Measurements from ENCODE around the gene SH3GL3.

Gene SH3GL3

GRCh38 chr15:83571820-83572707 is 124.9 kb downstream of the SH3GL3 start:
- DNase-seq = no peak

GRCh38 chr15:83574345-83574744 is 127.2 kb downstream of the SH3GL3 start:
- DNase-seq = no peak

- DNase-seq = no peak
These were observed 131.6 kb downstream of the SH3GL3 start for GRCh38 chr15:83578691-83579090.

DNA sequence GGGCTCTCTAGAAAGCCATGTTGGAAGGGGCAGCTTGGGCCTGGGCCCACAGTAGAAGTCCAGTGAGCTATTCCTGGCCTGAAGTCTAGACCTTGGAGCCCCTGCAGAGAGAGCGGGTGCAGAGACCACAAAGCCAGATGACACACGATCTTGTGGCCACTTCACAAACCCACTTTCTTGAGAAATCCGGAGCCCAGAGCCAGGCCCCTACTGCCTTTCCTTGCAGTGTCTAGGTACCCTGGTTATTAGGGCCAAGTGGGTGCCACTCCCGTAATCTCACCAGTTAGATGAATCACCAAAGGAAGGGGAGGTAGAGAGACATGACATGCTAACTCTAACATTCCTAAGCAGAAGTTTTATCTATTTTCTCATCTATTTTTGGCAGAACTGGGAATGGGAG is 134.2 kb downstream of the SH3GL3 start:
- no peak for DNase-seq

- no peak for DNase-seq
These were observed 135.2 kb downstream of the SH3GL3 start for GRCh38 chr15:83582381-83582780.

DNA sequence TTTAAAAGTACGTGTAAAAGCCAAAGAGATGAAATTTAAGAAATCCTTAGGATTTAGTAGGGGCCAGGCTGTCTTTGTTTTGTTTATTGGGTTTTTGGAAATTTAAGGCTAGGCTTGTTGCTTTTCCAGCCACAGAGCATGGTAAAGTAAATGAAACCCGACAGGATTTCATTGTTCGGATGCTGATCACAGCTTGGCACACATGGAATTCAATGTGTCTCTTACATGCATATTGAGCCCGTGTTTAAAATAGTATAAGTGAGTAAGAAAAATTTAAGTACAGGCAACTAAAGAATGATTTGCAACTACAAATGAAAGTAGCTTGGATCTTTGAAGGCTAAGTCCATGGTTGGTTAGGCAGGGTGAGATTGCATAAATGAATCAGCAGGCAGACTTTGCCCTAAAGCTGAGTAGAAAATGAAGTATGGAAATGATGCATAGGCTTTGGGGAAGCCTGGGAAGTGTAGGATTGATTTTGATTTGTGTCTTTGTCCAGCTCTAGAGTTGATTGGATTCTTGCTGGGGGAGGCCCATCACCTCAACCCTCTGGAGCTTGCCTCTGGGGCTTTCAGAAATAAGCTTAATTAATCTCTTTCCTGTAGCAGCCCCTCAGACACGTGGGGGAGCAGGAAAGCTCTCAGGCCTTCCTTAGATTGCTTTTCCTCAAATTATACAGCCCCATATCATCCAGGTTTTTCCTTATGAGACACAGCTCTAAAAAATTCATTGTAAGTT is 138.6 kb downstream of the SH3GL3 start:
- no peak for DNase-seq

DNA sequence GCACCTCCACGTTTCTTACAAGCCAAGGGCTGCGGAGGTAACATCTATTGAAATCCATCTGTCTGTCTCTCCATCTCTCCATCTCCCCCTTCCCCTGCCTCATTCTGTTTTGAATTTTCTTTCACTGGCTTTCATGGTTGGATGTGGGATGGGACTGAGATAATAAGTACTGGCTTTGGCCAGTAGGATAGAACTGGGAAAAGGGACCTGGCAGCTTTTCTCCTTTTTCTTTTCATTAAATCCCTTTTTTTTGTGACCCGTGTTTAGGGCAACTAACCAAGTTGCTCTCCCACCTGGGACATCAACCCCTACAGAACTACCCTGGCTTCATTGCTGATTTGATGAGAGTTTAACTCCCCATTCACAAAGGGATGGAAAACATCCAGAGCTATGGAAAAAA is 139.9 kb downstream of the SH3GL3 start:
- DNase-seq = no peak

DNA sequence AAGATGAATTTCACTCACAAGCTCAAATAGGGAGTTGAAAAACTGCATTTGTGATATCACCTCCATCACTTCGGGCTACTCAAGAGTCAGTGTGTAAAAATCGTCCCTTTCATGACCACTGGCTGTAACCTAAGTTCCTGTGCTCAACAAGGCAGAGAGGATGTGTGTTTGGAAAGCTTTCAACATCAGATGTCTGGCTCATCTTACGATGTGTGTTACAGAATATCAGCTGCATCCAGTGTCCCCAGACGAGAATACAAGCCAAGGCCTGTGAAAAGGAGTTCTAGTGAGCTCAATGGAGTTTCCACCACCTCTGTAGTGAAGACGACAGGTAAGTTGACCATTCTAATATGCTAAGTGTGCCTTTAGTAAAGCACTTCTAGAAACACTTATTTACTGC is 141.3 kb downstream of the SH3GL3 start:
- DNase-seq = no peak

- DNase-seq = no peak
These were observed 145.4 kb downstream of the SH3GL3 start for GRCh38 chr15:83592370-83593040.

DNA sequence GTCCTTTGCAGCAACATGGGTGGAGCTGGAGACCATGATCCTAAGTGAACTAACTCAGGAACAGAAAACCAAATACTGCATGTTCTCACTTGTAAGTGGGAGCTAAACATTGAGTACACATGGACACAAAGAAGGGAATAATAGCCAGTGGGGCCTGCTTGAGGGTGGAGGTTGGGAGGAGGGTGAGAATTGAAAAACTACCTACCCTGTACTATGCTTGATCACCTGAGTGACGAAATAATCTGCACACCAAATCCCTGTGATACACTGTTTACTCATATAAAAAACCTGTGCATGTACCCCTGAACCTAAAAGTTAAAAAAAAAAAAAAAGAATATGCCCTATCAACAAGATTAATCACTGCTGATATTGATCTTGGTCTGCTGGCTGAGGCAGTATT is 148.1 kb downstream of the SH3GL3 start:
- DNase-seq = no peak

DNA sequence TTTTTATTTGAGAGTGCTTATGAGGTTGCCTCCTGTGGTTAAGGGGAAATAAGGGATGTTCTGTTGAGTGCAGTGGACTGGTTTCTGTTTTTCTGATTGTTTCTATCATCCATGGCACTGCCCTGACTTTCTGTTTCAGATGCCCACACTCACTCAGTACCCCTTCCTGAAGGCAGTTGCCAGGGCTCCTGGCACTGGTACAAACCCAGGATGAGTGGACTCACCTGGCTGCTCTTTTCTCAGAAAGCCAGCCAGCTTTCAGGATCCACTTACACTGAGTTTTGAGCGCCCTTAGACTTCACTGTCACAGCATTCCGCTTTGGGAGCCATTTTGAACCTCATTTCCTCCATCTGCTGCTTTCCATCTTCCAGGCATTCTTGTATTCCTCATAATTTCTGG is 150.9 kb downstream of the SH3GL3 start:
- DNase-seq = no peak

DNA sequence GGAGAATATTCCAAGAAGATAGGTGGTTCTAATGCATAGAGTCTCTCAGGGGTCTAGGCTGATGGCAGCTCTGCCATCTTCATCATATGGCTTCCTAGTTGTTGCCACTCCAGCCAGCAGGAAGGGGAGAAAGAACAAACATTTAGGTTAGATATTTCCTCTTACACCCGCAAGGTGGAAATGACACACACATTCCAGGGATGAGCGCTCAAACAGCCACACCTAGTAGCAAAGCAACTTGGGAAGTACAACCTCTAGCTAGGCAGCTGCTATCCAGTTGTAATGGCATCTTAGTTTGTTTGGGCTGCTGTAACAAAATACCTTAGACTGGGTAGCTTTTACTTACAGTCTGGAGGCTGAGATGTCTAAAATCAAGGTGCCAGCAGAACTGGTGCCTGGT is 154.9 kb downstream of the SH3GL3 start:
- DNase-seq = no peak

DNA sequence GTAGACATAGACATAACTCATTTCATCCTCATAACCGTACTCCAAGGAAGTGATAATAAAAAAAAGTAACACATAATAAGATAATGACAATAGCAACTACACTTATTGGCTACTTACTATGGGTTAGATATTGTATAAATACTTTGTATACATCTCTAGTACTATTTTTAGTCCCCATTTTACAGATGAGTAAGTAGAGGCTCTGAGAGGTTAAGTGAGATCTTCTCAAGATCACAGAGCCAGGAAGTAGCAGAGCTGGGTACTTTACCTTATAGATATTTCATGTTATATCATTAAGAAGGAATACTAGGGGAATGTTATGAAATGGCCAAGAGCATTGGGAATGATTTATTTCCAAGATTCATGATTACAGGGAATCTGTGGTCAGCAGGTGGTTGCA is 157.4 kb downstream of the SH3GL3 start:
- no peak for DNase-seq

DNA sequence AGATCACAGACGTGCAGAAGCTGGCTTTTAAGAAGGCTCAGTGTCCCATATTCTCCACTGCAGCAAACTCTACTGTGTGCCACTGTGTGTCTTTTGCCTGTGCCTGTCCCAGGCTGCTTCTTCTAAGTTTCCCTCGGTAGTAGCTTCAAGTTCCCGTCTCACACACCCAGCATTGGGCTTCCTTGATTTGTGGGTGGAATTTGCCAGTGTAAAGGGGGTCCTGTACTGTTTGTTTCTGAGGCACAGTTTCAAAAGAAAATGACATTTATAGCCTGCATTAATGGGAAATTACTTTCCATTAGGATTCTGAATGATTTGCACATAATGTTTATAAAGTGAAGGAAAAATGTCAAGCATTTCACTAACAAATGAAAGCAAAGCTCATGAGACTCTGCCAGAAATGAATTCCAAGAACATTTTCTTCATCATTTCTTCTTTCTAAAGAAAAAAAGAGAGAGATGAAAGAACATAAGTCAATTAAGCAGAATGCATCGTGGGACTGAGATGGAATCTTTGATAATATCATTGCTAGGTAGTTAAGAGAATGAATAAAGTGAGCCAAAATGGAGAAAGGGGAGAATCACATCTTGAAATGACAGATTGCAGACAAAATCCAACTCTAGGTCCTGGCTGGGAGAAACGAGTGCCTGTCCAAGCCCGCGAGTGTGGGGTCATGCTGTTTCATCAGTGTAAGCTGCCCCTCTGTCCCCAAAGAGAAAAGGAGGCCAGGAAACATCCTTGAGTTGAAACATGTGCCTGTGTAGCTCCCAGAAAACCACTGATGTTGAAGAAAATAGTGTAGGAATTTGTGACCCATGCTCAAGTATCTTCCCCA is 158.2 kb downstream of the SH3GL3 start:
- DNase-seq = no peak

DNA sequence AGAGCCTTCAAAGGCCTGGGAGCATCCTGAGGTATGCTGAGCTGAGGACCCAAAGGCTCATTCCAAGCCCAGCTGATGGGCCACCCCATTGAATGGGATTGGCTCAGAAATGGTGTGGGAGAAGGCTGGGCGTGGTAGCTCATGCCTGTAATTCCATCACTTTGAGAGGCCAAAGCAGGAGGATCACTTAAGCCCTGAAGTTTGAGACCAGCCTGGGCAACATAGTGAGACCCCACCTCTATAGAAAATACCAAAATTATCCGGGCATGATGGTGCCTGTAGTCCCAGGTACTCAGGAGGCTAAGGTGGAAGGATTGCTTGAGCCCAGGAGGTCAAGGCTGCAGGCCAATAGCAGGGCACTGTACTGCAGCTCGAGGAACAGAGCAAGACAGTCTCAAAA is 163.0 kb downstream of the SH3GL3 start:
- DNase-seq = no peak

DNA sequence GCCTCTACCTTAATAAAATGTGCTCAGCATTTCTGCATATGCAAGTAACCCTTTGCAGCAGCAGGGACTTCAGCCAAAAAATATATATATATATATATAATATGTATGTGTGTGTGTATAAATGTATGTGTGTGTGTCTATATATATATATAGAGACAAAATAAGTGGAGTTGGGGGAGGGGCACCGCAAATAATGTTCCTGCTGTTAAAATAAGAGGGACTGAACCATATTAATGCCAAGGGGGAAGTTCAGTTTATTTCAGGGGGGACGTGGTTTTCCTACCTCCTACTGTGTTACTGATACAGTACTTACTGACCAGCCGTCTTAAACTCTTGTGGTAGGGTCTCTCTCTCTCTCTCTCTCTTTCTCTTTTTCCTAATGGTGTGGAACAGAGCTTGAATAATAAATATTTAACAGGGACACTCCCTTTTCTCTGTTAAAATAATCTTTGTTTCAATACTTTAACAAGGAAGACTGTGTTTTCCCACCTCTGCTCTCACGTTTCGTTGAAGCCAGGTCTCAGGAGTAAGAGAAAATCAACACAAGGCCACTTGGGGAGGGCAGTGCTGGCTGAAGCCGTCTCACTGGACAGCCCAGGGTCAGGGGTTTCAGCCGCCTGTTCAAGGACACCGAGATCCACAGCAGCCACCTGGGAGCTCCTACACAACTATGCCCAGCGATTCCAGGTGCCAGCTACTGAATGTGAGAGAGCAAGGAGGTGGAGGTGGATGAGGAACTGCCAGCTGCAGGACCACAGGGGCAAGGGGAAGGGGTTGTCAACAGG is 164.0 kb downstream of the SH3GL3 start:
- DNase-seq = no peak

DNA sequence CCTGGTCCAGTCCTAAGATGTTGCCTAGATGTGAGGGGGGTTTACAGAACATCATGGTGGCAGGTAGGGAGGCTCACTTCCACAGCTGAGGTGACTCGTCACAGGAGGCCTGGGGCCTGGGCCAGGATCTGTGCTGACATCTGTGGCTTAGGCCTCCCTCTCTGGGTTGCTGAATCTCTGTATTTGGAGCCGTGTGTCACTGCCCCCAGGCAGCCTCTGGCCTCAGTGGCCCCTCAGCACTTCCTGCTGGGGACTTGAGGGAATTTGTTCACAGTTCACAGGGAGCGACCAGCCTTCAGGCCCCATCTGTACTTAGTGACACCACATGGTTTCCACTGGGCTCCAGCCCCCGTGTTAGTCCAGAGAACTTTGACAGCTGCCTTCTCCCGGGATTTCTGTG is 165.1 kb downstream of the SH3GL3 start:
- DNase-seq = no peak

GRCh38 chr15:83612898-83613635 is 165.9 kb downstream of the SH3GL3 start:
- DNase-seq = no peak

DNA sequence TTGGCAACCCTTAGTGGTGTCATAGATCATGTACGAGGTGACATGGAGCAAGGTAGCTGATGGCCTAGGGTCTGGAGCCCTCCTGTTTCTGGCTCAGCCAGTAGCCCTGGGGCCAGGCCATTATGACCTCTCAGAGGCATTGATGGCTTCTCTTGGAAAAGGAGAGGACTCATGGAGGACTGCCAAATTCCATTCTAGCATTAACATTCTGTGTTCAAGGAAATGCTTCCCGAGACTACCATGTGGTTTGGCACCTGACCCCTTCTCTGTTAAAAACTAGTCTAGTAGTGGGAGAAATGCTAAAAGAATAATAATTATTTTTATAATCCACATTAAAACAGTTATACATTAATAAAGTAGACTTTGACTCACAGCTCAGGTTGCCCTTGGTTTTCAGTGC is 166.6 kb downstream of the SH3GL3 start:
- no peak for DNase-seq

DNA sequence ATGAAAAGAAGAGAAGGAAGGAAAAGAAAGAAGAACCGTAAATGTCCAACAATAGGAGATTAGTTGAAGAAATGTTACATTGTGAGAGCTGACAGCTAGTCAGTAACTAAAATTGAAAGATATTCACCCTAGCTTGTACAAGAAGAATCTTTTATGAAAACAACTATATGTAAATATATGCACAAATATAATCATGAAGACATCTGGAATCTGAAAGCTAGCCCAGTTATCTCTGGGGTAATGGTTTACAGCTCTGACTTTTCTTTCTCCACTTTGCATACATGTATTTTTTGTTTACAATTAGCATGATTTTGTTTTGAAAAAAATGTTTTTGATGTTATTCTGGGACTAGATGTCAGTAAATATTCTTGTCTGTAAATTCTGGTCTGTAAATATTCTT is 169.7 kb downstream of the SH3GL3 start:
- no peak for DNase-seq

GRCh38 chr15:83626171-83626802 is 179.1 kb downstream of the SH3GL3 start:
- no peak for DNase-seq
